ENCODE data around the gene RACGAP1.

The RACGAP1 gene

DNA sequence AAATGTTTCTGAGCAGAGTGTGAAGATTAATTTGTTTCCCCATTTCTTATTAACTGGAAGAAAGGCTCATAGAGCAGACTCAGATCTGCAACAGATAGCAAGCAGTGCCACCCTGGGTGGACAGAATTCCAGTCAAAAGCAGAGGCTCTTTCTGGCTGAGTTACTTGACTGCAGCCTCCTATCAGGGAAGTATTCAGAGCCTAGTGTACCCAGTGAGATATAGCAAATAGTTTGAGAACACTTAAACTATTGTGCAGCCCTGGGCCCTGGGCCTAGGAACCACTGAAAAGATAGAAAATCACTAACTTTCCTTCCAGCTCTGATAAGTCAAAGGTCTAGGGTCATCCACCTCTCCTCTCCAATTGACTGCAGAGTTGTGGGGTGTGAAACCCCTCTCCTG is 86.0 kb downstream of the RACGAP1 start:
- DNase-seq, result no peak

Data from activated CD4-positive, alpha-beta T cell treated with anti-CD3 and anti-CD28 coated beads, Interleukin-2, Interleukin-6, amounts not matched to agents 100 ng/mL and 50 ng/mL, durations not matched to agents 16 hours and 8 hours (primary cell).